IMR-90 (cell line): ENCODE measurements around the gene GAL3ST2. TPM values are rescaled to one million over a fixed set of nuclear protein-coding genes. Genes with fewer than 3 reads are reported as not detected.

Experiments
- ATAC-seq: fragments of 200-7000 bp; cut with Tn5 transposase; 2 replicates; pipeline ENCODE4 v1.9.1; 2020; ENCODE audit warnings: low read depth, mild to moderate bottlenecking, moderate library complexity
- BruUV-seq: library from RNA; stranded (reverse); fragments of 400-500 nt; replicated peaks from 2 replicates; lab custom pipeline; 2021; lab: Mats Ljungman, UMichigan
- CTCF ChIA-PET: fragments of 300-600 bp; formaldehyde crosslinking; extraction: SDS; loops from one replicate; lab custom pipeline; 2021; ENCODE audit warnings: antibody characterized with exemption; lab: Yijun Ruan, JAX
- POLR2A ChIA-PET: fragments of 300-600 bp; sonication (Branson Sonifier 250); formaldehyde crosslinking; loops from one replicate; lab custom pipeline; 2022; ENCODE audit warnings: antibody characterized with exemption; ENCODE audit not compliant: unreplicated experiment; lab: Charles Lee
- DNase-seq: peaks from one replicate; pipeline ENCODE4 v3.0.0; 2013
- H2AFZ ChIP-seq: replicated peaks from 2 replicates; pipeline ENCODE3; 2013; ENCODE audit warnings: low read length, mild to moderate bottlenecking; ENCODE audit not compliant: poor library complexity
- H2AK5ac ChIP-seq: 2 replicates; pipeline ENCODE4 v1.6.1; 2013; ENCODE audit warnings: low read depth, low read length, inconsistent platforms
- H2AK9ac ChIP-seq: replicated peaks from 2 replicates; pipeline ENCODE3; 2013; ENCODE audit warnings: mild to moderate bottlenecking, low read depth, low read length, moderate library complexity; ENCODE audit not compliant: poor library complexity
- H2BK120ac ChIP-seq: 2 replicates; pipeline ENCODE4 v1.6.1; 2013; ENCODE audit warnings: low read depth, low read length, inconsistent platforms
- H2BK15ac ChIP-seq: 3 replicates; pipeline ENCODE4 v1.6.1; 2013; ENCODE audit warnings: low read depth, low read length, inconsistent platforms
- H2BK20ac ChIP-seq: 2 replicates; pipeline ENCODE4 v1.6.1; 2013; ENCODE audit warnings: low read depth, mild to moderate bottlenecking, inconsistent platforms, low read length, moderate library complexity
- H2BK5ac ChIP-seq: 2 replicates; pipeline ENCODE4 v1.6.1; 2013; ENCODE audit warnings: mild to moderate bottlenecking, low read depth, low read length, inconsistent platforms; ENCODE audit not compliant: poor library complexity, severe bottlenecking
- H3K14ac ChIP-seq: replicated peaks from 2 replicates; pipeline ENCODE4 v1.6.1; 2013; ENCODE audit warnings: low read depth, low read length, inconsistent platforms
- H3K18ac ChIP-seq: 2 replicates; pipeline ENCODE4 v1.6.1; 2013; ENCODE audit warnings: low read depth, low read length, control low read depth
- H3K23ac ChIP-seq: 2 replicates; pipeline ENCODE4 v1.6.1; 2013; ENCODE audit warnings: low read depth, low read length, inconsistent platforms
- H3K27ac ChIP-seq: 2 replicates; pipeline ENCODE4 v1.5.1; 2013; ENCODE audit warnings: mild to moderate bottlenecking, control low read depth, low read length; ENCODE audit not compliant: insufficient read depth
- H3K27me3 ChIP-seq: 2 replicates; pipeline ENCODE4 v1.6.1; 2013; ENCODE audit warnings: low read length; ENCODE audit not compliant: control insufficient read depth, insufficient read depth
- H3K36me3 ChIP-seq: 2 replicates; pipeline ENCODE4 v1.6.1; 2013; ENCODE audit warnings: low read length, mixed read lengths; ENCODE audit not compliant: control insufficient read depth, insufficient read depth
- H3K4ac ChIP-seq: 2 replicates; pipeline ENCODE4 v1.6.1; 2013; ENCODE audit warnings: low read depth, low read length, inconsistent platforms
- H3K4me1 ChIP-seq: 2 replicates; pipeline ENCODE4 v1.6.1; 2013; ENCODE audit warnings: low read length, mixed read lengths; ENCODE audit not compliant: control insufficient read depth, insufficient read depth
- H3K4me2 ChIP-seq: 2 replicates; pipeline ENCODE4 v1.6.1; 2013; ENCODE audit warnings: low read depth, mild to moderate bottlenecking, control low read depth, low read length, moderate library complexity
- H3K4me3 ChIP-seq: 2 replicates; pipeline ENCODE4 v1.5.1; 2013; ENCODE audit warnings: low read depth, mild to moderate bottlenecking, control low read depth, low read length, moderate library complexity; ENCODE audit not compliant: insufficient read depth
- H3K56ac ChIP-seq: 2 replicates; pipeline ENCODE4 v1.6.1; 2013; ENCODE audit warnings: low read length, inconsistent platforms; ENCODE audit not compliant: insufficient read depth; ENCODE audit errors: extremely low read depth
- H3K79me1 ChIP-seq, 2 experiments: 2 replicates each; pipeline ENCODE4 v1.6.1; 2013; ENCODE audit warnings: low read length in 2 of 2, inconsistent platforms in 1 of 2, low read depth in 1 of 2
- H3K9ac ChIP-seq: 2 replicates; pipeline ENCODE4 v1.6.1; 2013; ENCODE audit warnings: low read depth, low read length, control low read depth
- H3K9me1 ChIP-seq: 2 replicates; pipeline ENCODE4 v1.6.1; 2013; ENCODE audit warnings: low read length, inconsistent platforms; ENCODE audit not compliant: insufficient read depth
- H3K9me3 ChIP-seq: 2 replicates; pipeline ENCODE4 v1.6.1; 2013; ENCODE audit warnings: low read length; ENCODE audit not compliant: control insufficient read depth, insufficient read depth
- H4K20me1 ChIP-seq: 2 replicates; pipeline ENCODE4 v1.6.1; 2013; ENCODE audit warnings: low read length, inconsistent platforms; ENCODE audit not compliant: insufficient read depth
- H4K5ac ChIP-seq: 2 replicates; pipeline ENCODE4 v1.6.1; 2013; ENCODE audit warnings: mild to moderate bottlenecking, low read depth, low read length, control low read depth
- H4K8ac ChIP-seq, 2 experiments: 2 replicates each; pipeline ENCODE4 v1.6.1; 2013; ENCODE audit warnings: low read depth in 2 of 2, low read length in 2 of 2, control low read depth in 1 of 2, inconsistent platforms in 1 of 2
- H4K91ac ChIP-seq: 2 replicates; pipeline ENCODE4 v1.6.1; 2013; ENCODE audit warnings: low read depth, low read length, inconsistent platforms; ENCODE audit not compliant: insufficient read depth
- BHLHE40 ChIP-seq: fragments of 150-350 bp; IDR thresholded peaks from 2 replicates; pipeline ENCODE4 v1.6.1; 2016; ENCODE audit warnings: mild to moderate bottlenecking, low read depth, low read length
- CHD1 ChIP-seq: IDR thresholded peaks from 2 replicates; pipeline ENCODE4 v1.6.1; 2012; ENCODE audit warnings: low read depth, low read length, improper control_type of control experiment
- RAD21 ChIP-seq: IDR thresholded peaks from 2 replicates; pipeline ENCODE4 v1.6.1; 2012; ENCODE audit warnings: low read length, improper control_type of control experiment
- RCOR1 ChIP-seq: IDR thresholded peaks from 2 replicates; pipeline ENCODE4 v1.6.1; 2012; ENCODE audit warnings: mild to moderate bottlenecking, low read length, improper control_type of control experiment; ENCODE audit not compliant: insufficient replicate concordance
- RFX5 ChIP-seq: IDR thresholded peaks from 2 replicates; pipeline ENCODE4 v1.8.0; 2012; ENCODE audit warnings: low read depth, mild to moderate bottlenecking, low read length, moderate library complexity
- WGBS, 2 experiments: methylation state at CpG; one replicate each; pipeline versions ENCODE4 v1.1.5 to v1.1.7; 2013; ENCODE audit warnings: missing lambda C conversion rate in 2 of 2; ENCODE audit not compliant: insufficient read length in 1 of 2; ENCODE audit errors: extremely low coverage in 2 of 2; 5-methylcytosine and 5-hydroxymethylcytosine counted together
- dilution Hi-C: fragments of 300-500 bp; cut with HindIII; formaldehyde crosslinking; loops from one replicate; pipeline ENCODE4 v1.14.3; 2018; ENCODE audit warnings: low sequenced_read_pairs; ENCODE audit not compliant: unreplicated experiment
- in situ Hi-C: fragments of 300-500 bp; cut with MboI; formaldehyde crosslinking; loops from 3 replicates; pipeline ENCODE4 v1.14.3; 2019; ENCODE audit warnings: low sequenced_read_pairs, inconsistent platforms, mixed read lengths
- intact Hi-C: fragments of 100-400 bp; cut with micrococcal nuclease; formaldehyde crosslinking; loops from 2 replicates; pipeline ENCODE4 v1.10.0; 2022
- polyA plus RNA-seq, 3 experiments: library from polyadenylated mRNA; depleted of rRNA; stranded (reverse); fragments of >200 nt; gene quantifications; 2 replicates each; pipeline ENCODE4 v1.2.3, GENCODE V29; 2012; ENCODE audit warnings: low replicate concordance in 1 of 3
- total RNA-seq: library from RNA; depleted of rRNA; stranded (reverse); fragments of >200 nt; gene quantifications from 2 replicates; pipeline ENCODE4 v1.2.3, GENCODE V29; 2012
- TF ChIP-seq, protein P1 (sequence below): fragments of 150-350 bp; IDR thresholded peaks from 2 replicates; pipeline ENCODE4 v1.6.1; 2016; ENCODE audit warnings: low read depth, mild to moderate bottlenecking, low read length, moderate library complexity, borderline replicate concordance
- TF ChIP-seq, protein P2 (sequence below): conservative IDR thresholded peaks from 2 replicates; pipeline ENCODE4 v1.5.1; 2012; ENCODE audit warnings: mild to moderate bottlenecking, low read depth, low read length, improper control_type of control experiment

The GAL3ST2 gene
- total and polyA plus RNA-seq, 2 of the 4 experiments (the other 2 are of a cell fraction): 0.07 TPM; not detected in 1

DNA sequence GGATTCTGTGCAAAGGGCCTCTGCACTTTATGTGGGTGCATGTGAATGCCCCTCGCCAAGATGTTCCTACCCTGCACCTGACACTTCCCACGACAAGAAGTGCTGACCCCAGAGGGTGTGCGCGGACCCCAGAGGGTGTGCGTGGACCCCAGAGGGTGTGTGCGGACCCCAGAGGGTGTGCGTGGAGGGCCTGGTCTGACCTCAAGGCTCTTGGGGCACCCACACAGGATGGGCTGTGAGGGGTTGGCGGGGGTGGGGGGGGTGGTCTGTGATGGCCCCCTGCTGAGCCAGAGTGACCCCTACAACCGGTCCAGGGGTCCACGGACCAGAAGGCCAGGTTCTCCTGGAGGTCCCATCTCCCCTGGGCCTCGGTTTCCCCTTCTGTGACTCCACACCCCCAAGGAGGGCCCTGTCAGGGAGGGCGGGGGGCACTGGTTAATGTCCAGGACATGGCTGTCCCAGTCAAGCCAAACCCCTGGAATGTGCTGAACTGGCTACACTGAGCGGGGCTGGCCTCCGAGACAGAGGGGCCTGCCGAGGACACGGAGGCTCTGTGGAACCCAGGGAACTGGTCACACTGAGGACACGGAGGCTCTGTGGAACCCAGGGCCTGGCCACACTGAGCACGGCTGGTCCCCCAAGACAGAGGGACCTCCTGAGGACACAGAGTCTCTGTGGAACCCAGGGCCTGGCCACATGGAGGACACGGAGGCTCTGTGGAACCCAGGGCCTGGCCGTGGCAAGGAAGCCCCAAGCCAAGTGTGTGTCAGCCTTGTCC is 35.5 kb downstream of the GAL3ST2 start:
- in situ Hi-C loops: no loop called here
- H3K79me1 ChIP-seq: no peaks in the 10 kb centered on the region
- no peak overlapping the region for H3K4ac ChIP-seq
- H3K4me1 ChIP-seq: no peaks in the 10 kb centered on the region
- H3K14ac ChIP-seq: no peak overlapping the region
- no peaks in the 10 kb centered on the region for H3K9me3 ChIP-seq
- peaks cover 16% of the 10 kb centered on the region for H3K27me3 ChIP-seq
- no peak overlapping the region for H3K4me2 ChIP-seq
- H3K27ac ChIP-seq: no peak overlapping the region
- ChIA-PET POLR2A (no interaction called here), CTCF (no interaction called here)
- no TSS peak for BruUV-seq
- H4K20me1 ChIP-seq: no peaks in the 10 kb centered on the region; the same call in 1 of the 2 replicates
- DNase-seq (no peak), ATAC-seq (no peak)
- 61% methylated on average over 8 of the region's 20 CpGs; no CpG with 5 or more reads in 1 of the 2 experiments for WGBS, 2 experiments
- TF ChIP-seq RAD21: no peak
- TF ChIP-seq BHLHE40: no peak
- no peak for TF ChIP-seq RCOR1
- TF ChIP-seq, protein P1, sequence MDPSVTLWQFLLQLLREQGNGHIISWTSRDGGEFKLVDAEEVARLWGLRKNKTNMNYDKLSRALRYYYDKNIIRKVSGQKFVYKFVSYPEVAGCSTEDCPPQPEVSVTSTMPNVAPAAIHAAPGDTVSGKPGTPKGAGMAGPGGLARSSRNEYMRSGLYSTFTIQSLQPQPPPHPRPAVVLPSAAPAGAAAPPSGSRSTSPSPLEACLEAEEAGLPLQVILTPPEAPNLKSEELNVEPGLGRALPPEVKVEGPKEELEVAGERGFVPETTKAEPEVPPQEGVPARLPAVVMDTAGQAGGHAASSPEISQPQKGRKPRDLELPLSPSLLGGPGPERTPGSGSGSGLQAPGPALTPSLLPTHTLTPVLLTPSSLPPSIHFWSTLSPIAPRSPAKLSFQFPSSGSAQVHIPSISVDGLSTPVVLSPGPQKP: no peak
- TF ChIP-seq RFX5: no peak
- TF ChIP-seq, protein P2, sequence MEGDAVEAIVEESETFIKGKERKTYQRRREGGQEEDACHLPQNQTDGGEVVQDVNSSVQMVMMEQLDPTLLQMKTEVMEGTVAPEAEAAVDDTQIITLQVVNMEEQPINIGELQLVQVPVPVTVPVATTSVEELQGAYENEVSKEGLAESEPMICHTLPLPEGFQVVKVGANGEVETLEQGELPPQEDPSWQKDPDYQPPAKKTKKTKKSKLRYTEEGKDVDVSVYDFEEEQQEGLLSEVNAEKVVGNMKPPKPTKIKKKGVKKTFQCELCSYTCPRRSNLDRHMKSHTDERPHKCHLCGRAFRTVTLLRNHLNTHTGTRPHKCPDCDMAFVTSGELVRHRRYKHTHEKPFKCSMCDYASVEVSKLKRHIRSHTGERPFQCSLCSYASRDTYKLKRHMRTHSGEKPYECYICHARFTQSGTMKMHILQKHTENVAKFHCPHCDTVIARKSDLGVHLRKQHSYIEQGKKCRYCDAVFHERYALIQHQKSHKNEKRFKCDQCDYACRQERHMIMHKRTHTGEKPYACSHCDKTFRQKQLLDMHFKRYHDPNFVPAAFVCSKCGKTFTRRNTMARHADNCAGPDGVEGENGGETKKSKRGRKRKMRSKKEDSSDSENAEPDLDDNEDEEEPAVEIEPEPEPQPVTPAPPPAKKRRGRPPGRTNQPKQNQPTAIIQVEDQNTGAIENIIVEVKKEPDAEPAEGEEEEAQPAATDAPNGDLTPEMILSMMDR: no peak
- no peak for TF ChIP-seq CHD1
- no peak overlapping the region for H4K5ac ChIP-seq
- no peak overlapping the region for H2AFZ ChIP-seq
- no peak overlapping the region for H2AK9ac ChIP-seq
- no peak overlapping the region for H3K18ac ChIP-seq
- no peak overlapping the region for H2BK20ac ChIP-seq
- no peak overlapping the region for H2BK120ac ChIP-seq
- no peaks in the 10 kb centered on the region for H3K36me3 ChIP-seq
- H2AK5ac ChIP-seq: no peak overlapping the region
- H3K4me3 ChIP-seq: no peak overlapping the region
- H3K23ac ChIP-seq: no peak overlapping the region
- dilution Hi-C loops: no loop called here
- no peak overlapping the region for H4K91ac ChIP-seq
- H3K9ac ChIP-seq: no peak overlapping the region
- intact Hi-C loops: no loop called here
- no peak overlapping the region for H2BK5ac ChIP-seq
- no peak overlapping the region for H3K56ac ChIP-seq
- no peak overlapping the region for H2BK15ac ChIP-seq
- H3K9me1 ChIP-seq: no peaks in the 10 kb centered on the region
- H4K8ac ChIP-seq: no peak overlapping the region
